Astrocyte (in vitro differentiated cells and primary cell): ENCODE results near the gene GRM2.

Source experiments
- EZH2 ChIP-seq: IDR thresholded peaks from 2 replicates; pipeline ENCODE4 v1.6.1; 2012; ENCODE audit warnings: mild to moderate bottlenecking, low read length, inconsistent platforms; ENCODE audit not compliant: insufficient read depth
- TF ChIP-seq, protein P1 (sequence below): IDR thresholded peaks from 2 replicates; pipeline ENCODE4 v1.5.1; 2011; ENCODE audit warnings: low read depth, mild to moderate bottlenecking, inconsistent platforms, low read length, moderate library complexity; ENCODE audit not compliant: insufficient read depth

DNA sequence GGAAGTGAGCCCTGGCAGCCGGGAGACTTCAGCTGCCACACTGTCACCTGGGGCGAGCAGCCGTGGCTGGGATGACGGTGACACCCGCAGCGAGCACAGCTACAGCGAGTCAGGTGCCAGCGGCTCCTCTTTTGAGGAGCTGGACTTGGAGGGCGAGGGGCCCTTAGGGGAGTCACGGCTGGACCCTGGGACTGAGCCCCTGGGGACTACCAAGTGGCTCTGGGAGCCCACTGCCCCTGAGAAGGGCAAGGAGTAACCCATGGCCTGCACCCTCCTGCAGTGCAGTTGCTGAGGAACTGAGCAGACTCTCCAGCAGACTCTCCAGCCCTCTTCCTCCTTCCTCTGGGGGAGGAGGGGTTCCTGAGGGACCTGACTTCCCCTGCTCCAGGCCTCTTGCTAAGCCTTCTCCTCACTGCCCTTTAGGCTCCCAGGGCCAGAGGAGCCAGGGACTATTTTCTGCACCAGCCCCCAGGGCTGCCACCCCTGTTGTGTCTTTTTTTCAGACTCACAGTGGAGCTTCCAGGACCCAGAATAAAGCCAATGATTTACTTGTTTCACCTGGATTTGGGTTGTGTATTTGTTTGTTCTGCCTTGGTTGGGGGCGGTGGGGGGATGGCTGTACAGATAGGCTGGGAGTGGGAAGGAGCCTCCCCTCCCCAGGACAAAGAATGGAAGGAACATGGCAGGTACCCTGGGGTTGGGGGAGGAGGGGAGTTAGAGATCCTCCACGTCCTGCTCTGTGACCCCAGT is 2.9 kb upstream of the GRM2 start:
- TF ChIP-seq, protein P1, sequence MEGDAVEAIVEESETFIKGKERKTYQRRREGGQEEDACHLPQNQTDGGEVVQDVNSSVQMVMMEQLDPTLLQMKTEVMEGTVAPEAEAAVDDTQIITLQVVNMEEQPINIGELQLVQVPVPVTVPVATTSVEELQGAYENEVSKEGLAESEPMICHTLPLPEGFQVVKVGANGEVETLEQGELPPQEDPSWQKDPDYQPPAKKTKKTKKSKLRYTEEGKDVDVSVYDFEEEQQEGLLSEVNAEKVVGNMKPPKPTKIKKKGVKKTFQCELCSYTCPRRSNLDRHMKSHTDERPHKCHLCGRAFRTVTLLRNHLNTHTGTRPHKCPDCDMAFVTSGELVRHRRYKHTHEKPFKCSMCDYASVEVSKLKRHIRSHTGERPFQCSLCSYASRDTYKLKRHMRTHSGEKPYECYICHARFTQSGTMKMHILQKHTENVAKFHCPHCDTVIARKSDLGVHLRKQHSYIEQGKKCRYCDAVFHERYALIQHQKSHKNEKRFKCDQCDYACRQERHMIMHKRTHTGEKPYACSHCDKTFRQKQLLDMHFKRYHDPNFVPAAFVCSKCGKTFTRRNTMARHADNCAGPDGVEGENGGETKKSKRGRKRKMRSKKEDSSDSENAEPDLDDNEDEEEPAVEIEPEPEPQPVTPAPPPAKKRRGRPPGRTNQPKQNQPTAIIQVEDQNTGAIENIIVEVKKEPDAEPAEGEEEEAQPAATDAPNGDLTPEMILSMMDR: no peak
- no peak for TF ChIP-seq EZH2
